ENCODE data around the gene ASF1B.

DNA sequence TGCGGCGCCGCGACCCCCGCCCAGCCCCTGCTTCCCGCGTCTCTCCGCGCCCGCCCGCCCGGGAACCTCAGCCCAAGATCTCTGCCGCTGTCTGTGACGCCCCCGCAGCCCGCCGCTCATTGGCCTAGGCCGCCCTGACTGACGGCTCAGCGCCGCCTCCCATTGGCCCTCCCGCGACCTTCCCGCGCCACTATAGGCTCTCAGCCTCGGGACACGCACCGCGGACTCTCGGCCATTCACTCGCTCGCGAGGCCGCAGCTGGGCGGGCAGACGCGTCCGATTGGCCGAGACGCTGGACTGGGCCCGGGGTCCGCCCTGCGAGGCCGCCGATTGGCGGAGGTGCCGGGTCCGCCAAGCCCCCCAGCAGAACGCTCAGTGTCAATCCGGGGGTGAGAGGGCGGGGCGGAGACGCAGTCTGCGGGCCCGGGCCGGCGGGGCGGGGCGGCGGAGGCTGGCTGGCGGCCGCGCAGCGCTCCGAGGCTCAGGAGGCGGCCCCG, 18.7 kb downstream of the ASF1B start, which contains the start of gene PRKACA:
- TF ChIP-seq, protein P1, sequence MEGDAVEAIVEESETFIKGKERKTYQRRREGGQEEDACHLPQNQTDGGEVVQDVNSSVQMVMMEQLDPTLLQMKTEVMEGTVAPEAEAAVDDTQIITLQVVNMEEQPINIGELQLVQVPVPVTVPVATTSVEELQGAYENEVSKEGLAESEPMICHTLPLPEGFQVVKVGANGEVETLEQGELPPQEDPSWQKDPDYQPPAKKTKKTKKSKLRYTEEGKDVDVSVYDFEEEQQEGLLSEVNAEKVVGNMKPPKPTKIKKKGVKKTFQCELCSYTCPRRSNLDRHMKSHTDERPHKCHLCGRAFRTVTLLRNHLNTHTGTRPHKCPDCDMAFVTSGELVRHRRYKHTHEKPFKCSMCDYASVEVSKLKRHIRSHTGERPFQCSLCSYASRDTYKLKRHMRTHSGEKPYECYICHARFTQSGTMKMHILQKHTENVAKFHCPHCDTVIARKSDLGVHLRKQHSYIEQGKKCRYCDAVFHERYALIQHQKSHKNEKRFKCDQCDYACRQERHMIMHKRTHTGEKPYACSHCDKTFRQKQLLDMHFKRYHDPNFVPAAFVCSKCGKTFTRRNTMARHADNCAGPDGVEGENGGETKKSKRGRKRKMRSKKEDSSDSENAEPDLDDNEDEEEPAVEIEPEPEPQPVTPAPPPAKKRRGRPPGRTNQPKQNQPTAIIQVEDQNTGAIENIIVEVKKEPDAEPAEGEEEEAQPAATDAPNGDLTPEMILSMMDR (IDR thresholded peaks at IDR 0.05), result peak in 1 of 4 experiments; percentile 17
- peak; percentile 59 for TF ChIP-seq POLR2A (IDR thresholded peaks at IDR 0.05)

Data from prostate gland (tissue), 2 donors.